ENCODE data around the gene FLYWCH2. TPM values are rescaled to one million over a fixed set of nuclear protein-coding genes. Genes with fewer than 3 reads are reported as not detected.

FLYWCH2 gene
- total and polyA plus RNA-seq, 9 of the 15 experiments (the other 6 are each of a cell fraction or from before 2014, with no cell fraction given), result 0.70 to 55.5 (median 7.6) TPM

DNA sequence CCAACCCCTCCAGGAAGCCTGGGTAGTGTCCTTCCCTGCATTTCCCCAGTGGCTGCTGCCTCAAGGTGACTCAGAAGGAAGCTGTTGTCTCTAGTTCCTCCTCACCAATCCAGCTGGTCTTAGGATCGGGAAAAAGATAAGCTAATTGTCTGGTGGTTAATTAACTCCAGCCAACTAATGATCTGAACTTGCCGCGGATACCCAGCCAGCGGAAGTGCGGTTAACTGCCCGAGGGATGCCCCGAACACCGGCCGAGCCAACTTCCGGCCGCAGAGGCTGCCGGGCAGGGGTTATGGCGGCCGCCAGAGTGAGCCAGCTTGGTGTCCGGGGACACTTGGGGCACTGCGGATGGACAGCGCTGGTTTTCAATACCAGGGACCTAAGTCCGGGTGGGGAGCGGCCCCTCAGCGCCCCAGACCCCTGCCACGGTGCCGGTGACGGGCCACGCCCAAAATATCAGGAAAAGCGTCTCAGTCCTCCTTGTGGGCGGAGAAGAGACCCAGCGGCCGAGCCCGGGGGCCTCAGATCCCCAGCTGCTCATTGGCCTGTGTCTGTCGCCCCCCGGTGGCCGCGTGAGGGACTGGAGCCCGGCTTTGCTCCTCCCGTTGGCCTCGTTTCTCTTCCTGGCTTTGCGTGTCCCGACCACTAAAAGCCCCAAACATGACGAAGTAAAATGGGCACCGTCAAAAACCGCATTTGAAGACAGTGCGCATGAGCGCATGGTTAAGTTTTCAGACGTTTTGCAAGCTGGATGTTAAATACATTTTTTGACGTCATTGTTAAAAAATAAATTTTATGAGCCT, 14.8 kb upstream of the FLYWCH2 start (continued):
- TF ChIP-seq, protein P1, sequence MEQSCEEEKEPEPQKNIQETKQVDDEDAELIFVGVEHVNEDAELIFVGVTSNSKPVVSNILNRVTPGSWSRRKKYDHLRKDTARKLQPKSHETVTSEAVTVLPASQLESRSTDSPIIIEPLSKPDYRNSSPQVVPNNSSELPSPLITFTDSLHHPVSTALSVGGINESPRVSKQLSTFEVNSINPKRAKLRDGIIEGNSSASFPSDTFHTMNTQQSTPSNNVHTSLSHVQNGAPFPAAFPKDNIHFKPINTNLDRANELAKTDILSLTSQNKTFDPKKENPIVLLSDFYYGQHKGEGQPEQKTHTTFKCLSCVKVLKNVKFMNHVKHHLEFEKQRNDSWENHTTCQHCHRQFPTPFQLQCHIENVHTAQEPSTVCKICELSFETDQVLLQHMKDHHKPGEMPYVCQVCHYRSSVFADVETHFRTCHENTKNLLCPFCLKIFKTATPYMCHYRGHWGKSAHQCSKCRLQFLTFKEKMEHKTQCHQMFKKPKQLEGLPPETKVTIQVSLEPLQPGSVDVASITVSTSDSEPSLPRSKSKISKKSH (CRISPR knock-in tag; IDR thresholded peaks at IDR 0.05), result 0 out of 2 replicates have a peak, but pooled peaks have one; percentile 20
- TF ChIP-seq HDAC2 (IDR thresholded peaks at IDR 0.05), result 0 out of 2 replicates have a peak, but pooled peaks have one; percentile 75
- TF ChIP-seq GTF2A2 (tag; IDR thresholded peaks at IDR 0.05), result peak; percentile 63; the same call in 1 of the 2 replicates
- no peak; the same call in 1 of the 2 replicates for TF ChIP-seq JUN (IDR thresholded peaks at IDR 0.05; ENCODE audit: borderline replicate concordance, low read depth, low read length)
- no peak for TF ChIP-seq JUN (CRISPR knock-in tag; IDR thresholded peaks at IDR 0.05; ENCODE audit: borderline replicate concordance)
- TF ChIP-seq EGR1 (conservative IDR thresholded peaks at IDR 0.05), result peak; percentile 71
- TF ChIP-seq DMBX1 (CRISPR knock-in tag; IDR thresholded peaks at IDR 0.05; ENCODE audit: borderline replicate concordance), result peak; percentile 95
- TF ChIP-seq KDM1A (IDR thresholded peaks at IDR 0.05), result peak in 1 of 2 experiments; percentile 30; a peak in 1 of 4 replicates
- TF ChIP-seq, protein P2, sequence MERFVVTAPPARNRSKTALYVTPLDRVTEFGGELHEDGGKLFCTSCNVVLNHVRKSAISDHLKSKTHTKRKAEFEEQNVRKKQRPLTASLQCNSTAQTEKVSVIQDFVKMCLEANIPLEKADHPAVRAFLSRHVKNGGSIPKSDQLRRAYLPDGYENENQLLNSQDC (CRISPR knock-in tag; IDR thresholded peaks at IDR 0.05), result no peak; the same call in 1 of the 2 replicates
- no peak for TF ChIP-seq HNRNPK (IDR thresholded peaks at IDR 0.05; ENCODE audit: low read depth, low read length, poor library complexity, severe bottlenecking)
- no peak for TF ChIP-seq SMAD2 (IDR thresholded peaks at IDR 0.05; ENCODE audit: low read depth, low read length)
- TF ChIP-seq YY1 (IDR thresholded peaks at IDR 0.05; ENCODE audit: borderline replicate concordance in 1 of 3, control insufficient read depth in 1 of 3, extremely low read depth in 1 of 3, insufficient read depth in 3 of 3, insufficient read length in 1 of 3, insufficient replicate concordance in 2 of 3, low read depth in 1 of 3, low read length in 2 of 3), result peak; percentile 74 to 95 (median 91)
- TF ChIP-seq RBFOX2 (IDR thresholded peaks at IDR 0.05; ENCODE audit: low read depth, low read length), result peak; percentile 95
- 0 out of 2 replicates have a peak, but pooled peaks have one; percentile 49 for TF ChIP-seq ZNF75A (CRISPR knock-in tag; IDR thresholded peaks at IDR 0.05)
- TF ChIP-seq, protein P3, sequence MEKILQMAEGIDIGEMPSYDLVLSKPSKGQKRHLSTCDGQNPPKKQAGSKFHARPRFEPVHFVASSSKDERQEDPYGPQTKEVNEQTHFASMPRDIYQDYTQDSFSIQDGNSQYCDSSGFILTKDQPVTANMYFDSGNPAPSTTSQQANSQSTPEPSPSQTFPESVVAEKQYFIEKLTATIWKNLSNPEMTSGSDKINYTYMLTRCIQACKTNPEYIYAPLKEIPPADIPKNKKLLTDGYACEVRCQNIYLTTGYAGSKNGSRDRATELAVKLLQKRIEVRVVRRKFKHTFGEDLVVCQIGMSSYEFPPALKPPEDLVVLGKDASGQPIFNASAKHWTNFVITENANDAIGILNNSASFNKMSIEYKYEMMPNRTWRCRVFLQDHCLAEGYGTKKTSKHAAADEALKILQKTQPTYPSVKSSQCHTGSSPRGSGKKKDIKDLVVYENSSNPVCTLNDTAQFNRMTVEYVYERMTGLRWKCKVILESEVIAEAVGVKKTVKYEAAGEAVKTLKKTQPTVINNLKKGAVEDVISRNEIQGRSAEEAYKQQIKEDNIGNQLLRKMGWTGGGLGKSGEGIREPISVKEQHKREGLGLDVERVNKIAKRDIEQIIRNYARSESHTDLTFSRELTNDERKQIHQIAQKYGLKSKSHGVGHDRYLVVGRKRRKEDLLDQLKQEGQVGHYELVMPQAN (IDR thresholded peaks at IDR 0.05; ENCODE audit: borderline replicate concordance), result peak; percentile 32; the same call in 1 of the 2 replicates
- TF ChIP-seq NUFIP1 (IDR thresholded peaks at IDR 0.05; ENCODE audit: partially characterized antibody), result no peak
- peak; percentile 16; the same call in 1 of the 2 replicates for TF ChIP-seq CBFA2T3 (IDR thresholded peaks at IDR 0.05)
- TF ChIP-seq ESRRA (IDR thresholded peaks at IDR 0.05; ENCODE audit: borderline replicate concordance, low read depth), result peak; percentile 89
- TF ChIP-seq SIN3A (IDR thresholded peaks at IDR 0.05; ENCODE audit: borderline replicate concordance in 2 of 2, control insufficient read depth in 1 of 2, low read depth in 2 of 2, low read length in 2 of 2), result peak; percentile 13 to 75; a peak in 1 of 4 replicates
- peak; percentile 37 for TF ChIP-seq POLR2AphosphoS5 (IDR thresholded peaks at IDR 0.05; ENCODE audit: control insufficient read depth, insufficient read depth, low read depth, low read length)
- peak; percentile 34; the same call in 1 of the 2 replicates for TF ChIP-seq ZEB2 (IDR thresholded peaks at IDR 0.05)
- 0 out of 4 replicates have a peak, but pooled peaks of 1 of the 2 experiments have one; percentile 64 for TF ChIP-seq KDM4B (IDR thresholded peaks at IDR 0.05; ENCODE audit: borderline replicate concordance in 2 of 2, low read depth in 1 of 2)
